ENCODE data around the gene SIL1.

- TF ChIP-seq CTCF (IDR thresholded peaks at IDR 0.05) (no peak), POLR2A (IDR thresholded peaks at IDR 0.05) (no peak)
Observed at GRCh38 chr5:139075066-139076050, 122.8 kb downstream of the SIL1 start.

Data from uterus (tissue), 2 donors.